ENCODE measurements around the gene CD1B. TPM values are rescaled to one million over a fixed set of nuclear protein-coding genes. Genes with fewer than 3 reads are reported as not detected.
"Not testable (repeated sequence)": the region's sequence is repeated elsewhere in the genome, so short reads cannot be mapped to it uniquely, and the experiment has no call there.

Gene CD1B
- total and polyA plus RNA-seq, 7 experiments from 2014 or later: 0.27 TPM; not detected in 6

DNA sequence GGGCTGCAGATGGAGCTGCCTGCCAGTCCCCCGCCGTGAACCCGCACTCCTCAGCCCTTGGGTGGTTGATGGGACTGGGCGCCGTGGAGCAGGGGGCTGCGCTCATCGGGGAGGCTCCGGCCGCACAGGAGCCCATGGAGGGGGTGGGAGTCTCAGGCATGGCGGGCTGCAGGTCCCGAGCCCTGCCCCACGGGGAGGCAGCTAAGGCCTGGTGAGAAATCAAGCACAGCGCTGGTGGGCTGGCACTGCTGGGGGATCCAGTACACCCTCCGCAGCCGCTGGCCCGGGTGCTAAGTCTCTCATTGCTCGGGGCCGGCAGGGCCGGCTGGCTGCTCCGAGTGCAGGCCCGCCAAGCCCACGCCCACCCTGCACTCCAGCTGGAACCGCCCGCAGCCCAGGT is 17.6 kb upstream of the CD1B start:
- CTCF ChIA-PET; POLR2A ChIA-PET; H3K4me1 Mint-ChIP-seq; H3K4me1 ChIP-seq (ENCODE audit: control insufficient read depth in 2 of 2, insufficient read depth in 2 of 2, low read length in 2 of 2); H3K27ac ChIP-seq (ENCODE audit: low read depth, low read length); intact Hi-C loops (cut with micrococcal nuclease); DNase-seq; H3K4me3 ChIP-seq (ENCODE audit: low read length); ATAC-seq; H3K4me3 Mint-ChIP-seq; H3K9me3 ChIP-seq (ENCODE audit: control insufficient read depth in 2 of 3, low read length in 3 of 3); H3K27me3 ChIP-seq (ENCODE audit: control insufficient read depth in 2 of 2, insufficient read depth in 2 of 2, low read length in 2 of 2); H3K36me3 ChIP-seq (ENCODE audit: control insufficient read depth in 2 of 3, insufficient read depth in 3 of 3, low read length in 3 of 3); H3K27ac Mint-ChIP-seq; H3K36me3 Mint-ChIP-seq: not testable (repeated sequence)
- H3K27me3 Mint-ChIP-seq: peaks cover 0 to 24% (median 18%) of the 10 kb centered on the region in 5 donors
- peaks cover 0 to 12% (median 6%) of the 10 kb centered on the region in 11 donors for H3K9me3 Mint-ChIP-seq

DNA sequence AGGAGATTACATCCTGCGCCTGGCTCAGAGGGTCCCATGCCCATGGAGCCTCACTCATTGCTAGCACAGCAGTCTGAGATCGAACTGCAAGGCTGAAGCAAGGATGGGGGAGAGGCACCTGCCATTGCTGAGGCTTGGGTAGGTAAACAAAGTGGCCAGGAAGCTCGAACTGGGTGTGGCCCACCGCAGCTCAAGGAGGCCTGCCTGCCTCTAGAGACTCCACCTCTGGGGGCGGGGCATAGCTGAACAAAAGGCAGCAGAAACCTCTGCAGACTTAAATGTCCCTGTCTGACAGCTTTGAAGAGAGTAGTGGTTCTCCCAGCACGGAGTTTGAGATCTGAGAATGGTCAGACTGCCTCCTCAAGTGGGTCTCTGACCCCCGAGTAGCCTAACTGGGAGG is 5.1 kb upstream of the CD1B start:
- H3K27ac Mint-ChIP-seq; H3K27ac ChIP-seq (ENCODE audit: low read depth, low read length); POLR2A ChIA-PET; intact Hi-C loops (cut with micrococcal nuclease); H3K4me1 ChIP-seq (ENCODE audit: control insufficient read depth in 2 of 2, insufficient read depth in 2 of 2, low read length in 2 of 2); H3K27me3 ChIP-seq (ENCODE audit: control insufficient read depth in 2 of 2, insufficient read depth in 2 of 2, low read length in 2 of 2); H3K9me3 ChIP-seq (ENCODE audit: control insufficient read depth in 2 of 3, low read length in 3 of 3); H3K4me3 Mint-ChIP-seq; H3K36me3 ChIP-seq (ENCODE audit: control insufficient read depth in 2 of 3, insufficient read depth in 3 of 3, low read length in 3 of 3); CTCF ChIA-PET; H3K36me3 Mint-ChIP-seq; ATAC-seq; H3K4me3 ChIP-seq (ENCODE audit: low read length): not testable (repeated sequence)
- H3K9me3 Mint-ChIP-seq: peaks cover 0 to 26% (median 9%) of the 10 kb centered on the region in 11 donors
- DNase-seq: peak in 4 of 9 donors; percentile 7 to 45 (median 24)
- peaks cover 0 to 22% (median 12%) of the 10 kb centered on the region in 5 donors for H3K27me3 Mint-ChIP-seq
- peaks cover 0 to 18% (median 14%) of the 10 kb centered on the region in 7 donors for H3K4me1 Mint-ChIP-seq

DNA sequence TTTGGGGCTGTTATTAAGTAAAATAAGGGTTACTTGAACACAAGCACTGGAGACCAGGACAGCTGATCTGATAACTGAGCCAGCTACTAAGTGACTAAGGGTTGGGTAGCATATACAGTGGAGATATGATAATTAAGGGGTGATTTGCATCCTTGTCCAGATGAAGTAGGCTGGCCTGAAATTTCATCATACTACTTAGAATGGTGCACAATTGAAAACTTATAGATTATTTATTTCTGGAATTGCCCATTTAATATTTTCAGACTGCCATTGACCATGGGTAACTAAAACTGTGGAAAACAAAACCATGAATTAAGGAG is 3.8 kb upstream of the CD1B start:
- no peak overlapping the region for H3K27ac ChIP-seq (ENCODE audit: low read depth, low read length)
- H3K4me1 ChIP-seq (ENCODE audit: control insufficient read depth in 2 of 2, insufficient read depth in 2 of 2, low read length in 2 of 2): no peaks in the 10 kb centered on the region
- peaks cover 0 to 18% (median 14%) of the 10 kb centered on the region in 7 donors for H3K4me1 Mint-ChIP-seq
- DNase-seq (no peak), ATAC-seq (no peak)
- no peak overlapping the region for H3K4me3 Mint-ChIP-seq
- no peak overlapping the region for H3K27ac Mint-ChIP-seq
- H3K36me3 Mint-ChIP-seq: peaks cover 0 to 4% (median 0%) of the 10 kb centered on the region in 5 donors
- ChIA-PET CTCF (no interaction called here), POLR2A (no interaction called here)
- H3K27me3 Mint-ChIP-seq: peaks cover 0 to 22% (median 12%) of the 10 kb centered on the region in 5 donors
- H3K4me3 ChIP-seq (ENCODE audit: low read length): no peak overlapping the region
- no peaks in the 10 kb centered on the region for H3K36me3 ChIP-seq (ENCODE audit: control insufficient read depth in 2 of 3, insufficient read depth in 3 of 3, low read length in 3 of 3)
- H3K27me3 ChIP-seq (ENCODE audit: control insufficient read depth in 2 of 2, insufficient read depth in 2 of 2, low read length in 2 of 2): no peaks in the 10 kb centered on the region
- peaks cover 0 to 21% (median 7%) of the 10 kb centered on the region in 11 donors for H3K9me3 Mint-ChIP-seq
- H3K9me3 ChIP-seq (ENCODE audit: control insufficient read depth in 2 of 3, low read length in 3 of 3): no peaks in the 10 kb centered on the region
- intact Hi-C loops (cut with micrococcal nuclease): no loop called here

DNA sequence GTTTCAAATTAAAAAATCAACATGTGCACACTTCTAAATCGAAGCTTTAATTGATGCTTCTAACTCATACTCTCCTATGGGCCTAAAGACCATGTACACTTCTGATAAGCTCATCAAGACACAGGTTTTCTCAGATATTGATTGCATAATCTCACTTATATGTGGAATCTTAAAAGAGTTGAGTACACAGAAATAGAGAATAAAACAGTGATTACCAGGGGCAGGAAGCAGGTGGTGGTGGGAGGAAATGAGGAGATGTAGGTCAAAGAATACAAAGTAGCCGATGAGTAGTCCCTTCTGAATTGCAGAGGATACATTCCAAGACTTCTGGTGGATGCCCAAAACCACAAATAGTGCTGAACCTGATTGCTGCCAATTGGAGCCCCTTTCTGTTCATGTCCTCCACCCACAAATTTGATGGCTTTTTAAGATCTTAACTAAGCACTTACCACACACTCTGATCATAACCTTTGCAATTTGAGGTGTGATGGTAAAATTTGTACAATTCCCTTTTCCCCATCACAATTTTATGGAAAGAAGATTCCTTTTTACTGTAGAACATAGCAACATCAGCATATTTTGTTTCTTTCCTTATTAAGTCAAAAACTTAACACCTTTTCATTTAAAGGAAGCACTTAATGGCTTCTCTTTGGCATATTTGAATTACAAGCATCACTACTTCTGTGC is 3.3 kb upstream of the CD1B start:
- H3K4me3 Mint-ChIP-seq: no peak overlapping the region
- ATAC-seq (no peak), DNase-seq (no peak)
- Histone ChIP-seq H3K9me3 (ENCODE audit: control insufficient read depth in 2 of 3, low read length in 3 of 3) (no peaks in the 10 kb centered on the region), H3K36me3 (ENCODE audit: control insufficient read depth in 2 of 3, insufficient read depth in 3 of 3, low read length in 3 of 3) (no peaks in the 10 kb centered on the region), H3K27me3 (ENCODE audit: control insufficient read depth in 2 of 2, insufficient read depth in 2 of 2, low read length in 2 of 2) (no peaks in the 10 kb centered on the region), H3K4me3 (ENCODE audit: low read length) (no peak overlapping the region), H3K4me1 (ENCODE audit: control insufficient read depth in 2 of 2, insufficient read depth in 2 of 2, low read length in 2 of 2) (no peaks in the 10 kb centered on the region), H3K27ac (ENCODE audit: low read depth, low read length) (no peak overlapping the region)
- peaks cover 0 to 16% (median 7%) of the 10 kb centered on the region in 11 donors for H3K9me3 Mint-ChIP-seq
- intact Hi-C loops (cut with micrococcal nuclease): loop anchor here (5.0 kb wide), 3 partner anchors 87 to 738 kb away; no protein-coding TSS in a partner anchor
- H3K27me3 Mint-ChIP-seq: peaks cover 0 to 22% (median 12%) of the 10 kb centered on the region in 5 donors
- H3K36me3 Mint-ChIP-seq: peaks cover 0 to 4% (median 0%) of the 10 kb centered on the region in 5 donors
- POLR2A ChIA-PET: no interaction called here
- H3K4me1 Mint-ChIP-seq: peaks cover 0 to 18% (median 14%) of the 10 kb centered on the region in 7 donors
- CTCF ChIA-PET: no interaction called here
- no peak overlapping the region for H3K27ac Mint-ChIP-seq

DNA sequence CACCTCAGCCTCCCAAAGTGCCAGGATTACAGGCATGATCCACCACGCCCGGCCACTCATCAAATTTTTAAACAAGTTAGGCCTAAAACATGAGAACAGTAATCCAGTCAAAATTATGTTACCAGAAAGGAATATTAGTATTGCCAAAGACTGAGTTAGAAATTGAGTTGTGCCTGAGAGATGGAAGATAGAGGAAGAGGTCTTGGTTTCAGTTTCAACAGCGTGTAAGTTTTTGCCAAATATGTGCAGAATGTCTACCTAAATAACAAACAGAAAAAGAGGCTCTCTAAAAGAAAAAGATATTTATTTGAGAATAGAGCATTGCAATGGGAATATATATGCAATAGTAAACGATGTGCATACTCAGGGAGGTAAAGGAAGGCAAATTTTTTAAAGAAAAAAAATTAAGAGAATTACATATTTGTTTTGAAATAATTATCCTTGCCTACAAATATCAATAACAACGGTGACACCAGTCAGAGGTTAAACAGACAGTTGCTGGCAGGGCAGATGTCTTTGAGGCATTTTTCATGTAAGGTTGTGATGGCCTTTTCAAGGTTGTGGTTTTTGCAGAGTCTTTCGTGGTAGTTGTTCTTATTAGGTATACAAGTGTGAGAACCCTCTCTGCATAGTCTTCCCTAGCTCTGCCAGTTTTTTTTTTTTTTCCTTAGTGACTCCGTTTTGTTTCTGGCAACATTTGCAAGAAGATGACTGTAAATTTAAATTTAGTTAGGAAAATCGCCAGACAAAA is 2.2 kb upstream of the CD1B start:
- Mint-ChIP-seq H3K27ac (peak overlapping the region in 3 of 9 donors; percentile 13 to 68 (median 33)), H3K4me3 (peak overlapping the region in 2 of 10 donors; percentile 12 to 61), H3K27me3 (peaks cover 0 to 28% (median 7%) of the 10 kb centered on the region in 5 donors), H3K9me3 (peaks cover 0 to 10% (median 4%) of the 10 kb centered on the region in 11 donors), H3K36me3 (peaks cover 0 to 4% (median 0%) of the 10 kb centered on the region in 5 donors), H3K4me1 (peaks cover 0 to 18% (median 14%) of the 10 kb centered on the region in 7 donors)
- no peak overlapping the region for H3K4me3 ChIP-seq (ENCODE audit: low read length)
- ChIA-PET POLR2A (no interaction called here), CTCF (no interaction called here)
- H3K27ac ChIP-seq (ENCODE audit: low read depth, low read length): no peak overlapping the region
- DNase-seq (no peak), ATAC-seq (no peak)
- H3K4me1 ChIP-seq (ENCODE audit: control insufficient read depth in 2 of 2, insufficient read depth in 2 of 2, low read length in 2 of 2): no peaks in the 10 kb centered on the region
- H3K27me3 ChIP-seq (ENCODE audit: control insufficient read depth in 2 of 2, insufficient read depth in 2 of 2, low read length in 2 of 2): no peaks in the 10 kb centered on the region
- intact Hi-C loops (cut with micrococcal nuclease): loop anchor here (5.0 kb wide), 3 partner anchors 86 to 739 kb away; no protein-coding TSS in a partner anchor
- H3K36me3 ChIP-seq (ENCODE audit: control insufficient read depth in 2 of 3, insufficient read depth in 3 of 3, low read length in 3 of 3): no peaks in the 10 kb centered on the region
- H3K9me3 ChIP-seq (ENCODE audit: control insufficient read depth in 2 of 3, low read length in 3 of 3): no peaks in the 10 kb centered on the region

DNA sequence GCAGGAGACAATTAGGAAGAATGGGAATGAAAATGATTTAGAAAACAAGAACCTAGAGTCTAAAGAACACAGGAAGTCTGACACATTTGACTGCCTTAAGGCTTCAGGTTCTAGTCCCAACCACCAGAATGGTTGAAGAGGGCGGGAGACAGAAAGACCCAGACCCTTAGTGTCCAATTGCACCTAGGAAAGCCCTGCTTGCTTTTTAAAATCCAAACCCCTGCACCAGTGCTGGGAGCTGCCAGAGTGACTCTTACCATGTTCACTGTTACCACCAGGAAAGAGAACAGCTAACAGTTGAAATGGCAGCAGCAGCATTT is 265 bp downstream of the CD1B start:
- intact Hi-C loops (cut with micrococcal nuclease): loop anchor here (5.0 kb wide), 3 partner anchors 84 to 741 kb away; no protein-coding TSS in a partner anchor

More for the DNA sequence above, 265 bp downstream of the CD1B start:
- Mint-ChIP-seq H3K9me3 (peaks cover 0 to 2% (median 0%) of the 10 kb centered on the region in 11 donors), H3K4me1 (peaks cover 0 to 18% (median 13%) of the 10 kb centered on the region in 7 donors), H3K4me3 (no peak overlapping the region), H3K36me3 (no peaks in the 10 kb centered on the region), H3K27ac (no peak overlapping the region), H3K27me3 (peaks cover 0 to 23% (median 13%) of the 10 kb centered on the region in 5 donors)
- no peaks in the 10 kb centered on the region for H3K9me3 ChIP-seq (ENCODE audit: control insufficient read depth in 2 of 3, low read length in 3 of 3)
- no peak overlapping the region for H3K4me3 ChIP-seq (ENCODE audit: low read length)
- ATAC-seq (no peak), DNase-seq (no peak)
- POLR2A ChIA-PET: interaction anchor here (0.7 kb wide), 1 partner anchor 1001 kb away, joined by 3 read pairs; no protein-coding TSS in a partner anchor
- no peaks in the 10 kb centered on the region for H3K36me3 ChIP-seq (ENCODE audit: control insufficient read depth in 2 of 3, insufficient read depth in 3 of 3, low read length in 3 of 3)
- CTCF ChIA-PET: interaction anchor here (0.5 kb wide), 1 partner anchor 73 kb away, joined by 3 read pairs; no protein-coding TSS in a partner anchor
- no peak overlapping the region for H3K27ac ChIP-seq (ENCODE audit: low read depth, low read length)
- no peaks in the 10 kb centered on the region for H3K4me1 ChIP-seq (ENCODE audit: control insufficient read depth in 2 of 2, insufficient read depth in 2 of 2, low read length in 2 of 2)
- H3K27me3 ChIP-seq (ENCODE audit: control insufficient read depth in 2 of 2, insufficient read depth in 2 of 2, low read length in 2 of 2): no peaks in the 10 kb centered on the region
